Lower leg skin (tissue), 3 donors: ENCODE results near the gene RUFY4.

Experiments used
- POLR2A ChIP-seq, 2 donors: fragments of 450-650 bp; IDR thresholded peaks; one replicate each; pipeline ENCODE4 v1.6.1; 2016 to 2017; ENCODE audit warnings: antibody characterized with exemption in 2 of 2, mild to moderate bottlenecking in 1 of 2, moderate library complexity in 1 of 2
- TF ChIP-seq, protein P1 (sequence below), 3 donors: fragments of 450-650 bp; IDR thresholded peaks; one replicate each; pipeline ENCODE4 v1.5.1; 2016; ENCODE audit warnings: antibody characterized with exemption in 3 of 3, mild to moderate bottlenecking in 3 of 3, moderate library complexity in 2 of 3

- TF ChIP-seq, protein P1, sequence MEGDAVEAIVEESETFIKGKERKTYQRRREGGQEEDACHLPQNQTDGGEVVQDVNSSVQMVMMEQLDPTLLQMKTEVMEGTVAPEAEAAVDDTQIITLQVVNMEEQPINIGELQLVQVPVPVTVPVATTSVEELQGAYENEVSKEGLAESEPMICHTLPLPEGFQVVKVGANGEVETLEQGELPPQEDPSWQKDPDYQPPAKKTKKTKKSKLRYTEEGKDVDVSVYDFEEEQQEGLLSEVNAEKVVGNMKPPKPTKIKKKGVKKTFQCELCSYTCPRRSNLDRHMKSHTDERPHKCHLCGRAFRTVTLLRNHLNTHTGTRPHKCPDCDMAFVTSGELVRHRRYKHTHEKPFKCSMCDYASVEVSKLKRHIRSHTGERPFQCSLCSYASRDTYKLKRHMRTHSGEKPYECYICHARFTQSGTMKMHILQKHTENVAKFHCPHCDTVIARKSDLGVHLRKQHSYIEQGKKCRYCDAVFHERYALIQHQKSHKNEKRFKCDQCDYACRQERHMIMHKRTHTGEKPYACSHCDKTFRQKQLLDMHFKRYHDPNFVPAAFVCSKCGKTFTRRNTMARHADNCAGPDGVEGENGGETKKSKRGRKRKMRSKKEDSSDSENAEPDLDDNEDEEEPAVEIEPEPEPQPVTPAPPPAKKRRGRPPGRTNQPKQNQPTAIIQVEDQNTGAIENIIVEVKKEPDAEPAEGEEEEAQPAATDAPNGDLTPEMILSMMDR (IDR thresholded peaks at IDR 0.05), result no peak
- TF ChIP-seq POLR2A (IDR thresholded peaks at IDR 0.05), result no peak
Measured at GRCh38 chr2:218033208-218033589, 35.9 kb upstream of the RUFY4 start.
